Right ventricle myocardium superior (tissue), 1 donor: ENCODE results near the gene ESR2. TPM values are rescaled to one million over a fixed set of nuclear protein-coding genes. Genes with fewer than 3 reads are reported as not detected.
"Not testable (repeated sequence)": the region's sequence is repeated elsewhere in the genome, so short reads cannot be mapped to it uniquely, and the experiment has no call there.

Experiments used
- ATAC-seq: fragments of 200-7000 bp; cut with Tn5 transposase; one replicate; pipeline ENCODE4 v1.9.1; 2020; ENCODE audit warnings: mild to moderate bottlenecking; ENCODE audit not compliant: poor library complexity
- DNase-seq: peaks from one replicate; pipeline ENCODE4 v3.0.0-alpha.2; 2020
- intact Hi-C: fragments of 100-400 bp; cut with DNase I; formaldehyde crosslinking; loops from one replicate; pipeline ENCODE4 v1.11.2; 2022
- total RNA-seq: library from RNA; stranded (reverse); fragmentation: NEBNext Ultra II Directional; extraction: Animal tissue kit (Norgen Biotek cat#: 25700); gene quantifications from one replicate; pipeline ENCODE4 v1.2.1, GENCODE V29; 2021
- donor health status: DM: no; HTN: yes; CAD: no; lungs with severe emphysema.

The ESR2 gene
- total RNA-seq, 1 donor from 2014 or later: 0.86 TPM

GRCh38 chr14:64186231-64187129 lies 107.7 kb downstream of the ESR2 start:
- intact Hi-C loops: no loop called here
- DNase-seq: no peak
- no peak for ATAC-seq

- no peak for ATAC-seq
- intact Hi-C loops: no loop called here
- no peak for DNase-seq
Measured at GRCh38 chr14:64185184-64185583, 109.0 kb downstream of the ESR2 start.

- intact Hi-C loops: no loop called here
- ATAC-seq (no peak), DNase-seq (no peak)
Measured at GRCh38 chr14:64184103-64184729, 110.0 kb downstream of the ESR2 start.

DNA sequence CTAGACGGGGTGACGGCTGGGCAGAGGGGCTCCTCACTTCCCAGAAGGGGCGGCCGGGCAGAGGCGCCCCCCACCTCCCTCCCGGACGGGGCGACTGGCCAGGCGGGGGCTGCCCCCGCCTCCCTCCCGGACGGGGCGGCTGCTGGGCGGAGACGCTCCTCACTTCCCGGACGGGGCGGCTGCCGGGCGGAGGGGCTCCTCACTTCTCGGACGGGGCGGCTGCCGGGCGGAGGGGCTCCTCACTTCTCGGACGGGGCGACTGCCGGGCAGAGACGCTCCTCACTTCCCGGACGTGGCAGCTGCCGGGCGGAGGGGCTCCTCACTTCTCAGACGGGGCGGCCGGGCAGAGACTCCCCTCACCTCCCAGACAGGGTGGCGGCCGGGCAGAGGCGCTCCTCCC lies 111.3 kb downstream of the ESR2 start:
- ATAC-seq, intact Hi-C loops, DNase-seq: not testable (repeated sequence)

DNA sequence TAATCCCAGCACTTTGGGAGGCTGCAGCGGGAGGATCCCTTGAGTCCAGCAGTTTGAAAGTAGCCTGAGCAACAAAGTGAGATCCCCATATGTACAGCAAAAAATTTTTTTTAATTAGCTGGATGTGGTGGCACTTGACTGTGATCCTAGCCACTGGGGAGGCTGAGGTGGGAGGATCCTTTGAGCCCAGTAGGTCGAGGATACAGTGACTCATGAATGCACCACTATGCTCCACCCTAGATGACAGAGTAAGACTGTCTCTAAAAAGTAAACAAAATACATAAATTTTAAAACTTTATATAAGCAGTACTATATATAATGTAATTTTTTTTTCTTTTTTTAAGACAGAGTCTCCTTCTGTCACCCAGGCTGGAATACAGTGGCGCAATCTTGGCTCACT lies 115.4 kb downstream of the ESR2 start:
- intact Hi-C loops: no loop called here

GRCh38 chr14:64176330-64176729 lies 117.8 kb downstream of the ESR2 start:
- ATAC-seq (no peak), DNase-seq (no peak)
- intact Hi-C loops: no loop called here

More for the DNA sequence above, 115.4 kb downstream of the ESR2 start:
- ATAC-seq (no peak), DNase-seq (no peak)

- intact Hi-C loops: no loop called here
- DNase-seq (no peak), ATAC-seq (no peak)
Measured at GRCh38 chr14:64174922-64175782, 119.0 kb downstream of the ESR2 start.

DNA sequence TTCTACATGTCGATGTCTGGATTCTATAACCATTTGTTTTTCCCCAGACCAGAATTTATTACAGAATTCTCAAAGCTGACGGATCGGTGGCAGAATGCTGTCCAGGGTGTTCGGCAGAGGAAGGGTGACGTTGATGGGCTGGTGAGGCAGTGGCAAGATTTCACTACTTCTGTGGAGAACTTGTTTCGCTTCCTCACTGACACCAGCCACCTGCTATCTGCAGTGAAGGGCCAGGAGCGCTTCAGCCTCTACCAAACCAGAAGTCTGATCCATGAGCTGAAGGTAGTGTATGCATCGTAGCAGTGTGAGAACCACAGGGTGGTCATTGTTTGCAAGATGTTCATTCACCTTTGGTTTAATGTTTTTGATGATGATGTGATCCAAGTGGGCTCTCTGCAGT lies 124.0 kb downstream of the ESR2 start:
- no peak for ATAC-seq
- DNase-seq: no peak
- intact Hi-C loops: no loop called here

DNA sequence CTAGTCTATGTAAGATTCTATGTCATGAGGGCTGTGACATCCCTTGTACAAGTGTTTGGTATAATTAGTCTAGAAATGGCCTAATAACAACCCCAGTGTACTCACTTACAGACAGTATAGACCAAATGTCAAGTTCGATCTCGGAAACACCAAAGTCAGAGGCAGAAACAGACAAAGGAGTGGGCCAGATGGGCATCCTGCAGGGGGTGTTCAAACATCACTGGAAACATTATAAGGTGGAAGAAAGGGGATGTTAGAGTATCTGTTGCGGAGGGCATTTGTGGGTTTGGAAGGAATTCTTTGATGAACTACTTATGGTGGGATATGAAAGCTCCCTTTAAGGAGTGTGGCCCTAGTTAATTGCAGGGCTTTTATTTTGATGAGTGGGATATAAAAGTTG lies 134.6 kb downstream of the ESR2 start:
- no peak for DNase-seq
- intact Hi-C loops: loop anchor here (2.0 kb wide), 1 partner anchor 135 kb away; the partner anchor contains the start of gene ESR2
- ATAC-seq: no peak

- intact Hi-C loops: loop anchor here (2.0 kb wide), 1 partner anchor 136 kb away; the partner anchor contains the start of gene ESR2
- ATAC-seq (no peak), DNase-seq (no peak)
Measured at GRCh38 chr14:64158608-64159007, 135.6 kb downstream of the ESR2 start.

DNA sequence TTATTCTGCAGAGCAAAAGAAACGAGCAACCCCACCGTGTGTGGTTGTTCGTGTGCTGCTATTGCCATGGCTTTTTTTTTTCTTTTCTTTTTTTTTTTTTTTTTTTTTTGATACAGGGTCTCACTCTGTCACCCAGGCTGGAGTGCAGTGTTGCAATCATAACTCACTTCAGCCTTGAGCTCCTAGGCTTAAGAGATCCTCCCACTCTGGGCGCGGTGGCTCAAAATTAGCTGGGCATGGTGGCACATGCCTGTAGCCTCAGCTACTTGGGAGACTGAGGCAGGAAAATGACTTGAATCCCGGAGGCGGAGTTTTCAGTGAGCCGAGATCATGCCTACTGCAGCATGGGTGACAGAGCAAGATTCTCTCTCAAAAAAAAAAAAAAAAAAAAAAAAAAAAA lies 144.2 kb downstream of the ESR2 start:
- no peak for DNase-seq
- ATAC-seq: no peak
- intact Hi-C loops: no loop called here

DNA sequence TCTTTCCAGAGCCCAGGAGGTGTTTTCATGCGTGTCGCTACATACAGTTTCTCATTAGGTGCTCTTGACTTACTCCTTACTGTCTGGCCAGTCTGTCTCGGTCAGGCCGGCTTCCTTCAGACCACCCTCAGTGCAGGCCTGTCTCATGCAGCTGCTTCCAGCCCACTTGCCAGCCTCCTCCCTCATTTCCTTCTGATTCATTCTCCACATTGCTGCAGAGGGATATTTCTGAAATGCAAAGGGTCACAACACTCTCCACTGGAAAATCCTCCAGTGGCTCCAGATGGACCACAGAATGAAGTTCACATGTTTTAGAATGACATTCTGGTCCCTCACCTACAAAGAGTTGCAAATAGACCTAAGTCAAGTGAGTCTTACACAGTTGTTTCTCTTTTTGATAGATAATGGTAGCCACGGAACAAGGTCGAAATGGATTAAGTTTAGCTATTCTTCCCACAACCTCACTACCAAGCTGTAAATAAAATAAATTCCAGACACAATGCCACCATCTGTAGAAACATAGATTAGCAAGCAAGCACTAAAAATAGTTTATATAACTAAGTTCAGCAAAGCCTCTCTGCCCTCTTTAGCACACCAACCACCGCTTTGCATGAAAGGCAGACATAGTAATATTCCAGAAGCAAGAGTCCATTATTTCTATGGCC lies 146.9 kb downstream of the ESR2 start:
- no peak for ATAC-seq
- intact Hi-C loops: no loop called here

DNA sequence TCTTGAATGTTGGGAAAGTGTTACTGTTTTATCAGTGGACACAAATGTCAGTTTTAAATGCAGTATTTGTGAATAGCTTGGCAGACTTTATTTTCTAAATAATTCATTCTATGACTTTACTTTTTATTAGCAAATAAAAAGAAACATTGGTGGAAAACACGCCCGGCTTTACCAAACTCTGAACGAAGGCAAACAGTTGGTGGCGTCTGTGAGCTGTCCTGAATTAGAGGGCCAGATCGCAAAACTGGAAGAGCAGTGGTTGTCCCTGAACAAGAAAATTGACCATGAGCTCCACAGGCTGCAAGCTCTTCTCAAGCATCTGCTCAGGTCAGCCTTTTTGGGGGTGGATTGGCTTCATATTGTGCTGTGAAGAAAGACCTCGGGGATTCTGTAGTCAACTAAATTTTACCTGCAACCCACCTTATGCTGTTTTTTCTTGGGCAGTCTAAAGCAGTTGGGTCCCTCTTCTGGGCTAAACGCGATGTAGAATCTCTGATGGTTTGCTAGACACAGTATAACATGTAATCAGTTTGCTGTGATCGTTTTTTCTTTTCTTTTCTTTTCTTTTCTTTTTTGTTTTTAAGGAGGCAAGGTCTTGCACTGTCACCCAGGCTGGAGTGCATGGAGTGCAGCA lies 156.4 kb downstream of the ESR2 start:
- intact Hi-C loops: loop anchor here (10.0 kb wide), 1 partner anchor 167 kb away; no protein-coding TSS in a partner anchor
- ATAC-seq: no peak
- no peak for DNase-seq

More for the DNA sequence above, 146.9 kb downstream of the ESR2 start:
- no peak for DNase-seq

- ATAC-seq (no peak), DNase-seq (no peak)
- intact Hi-C loops: no loop called here
Measured at GRCh38 chr14:64126548-64126947, 167.6 kb downstream of the ESR2 start.

DNA sequence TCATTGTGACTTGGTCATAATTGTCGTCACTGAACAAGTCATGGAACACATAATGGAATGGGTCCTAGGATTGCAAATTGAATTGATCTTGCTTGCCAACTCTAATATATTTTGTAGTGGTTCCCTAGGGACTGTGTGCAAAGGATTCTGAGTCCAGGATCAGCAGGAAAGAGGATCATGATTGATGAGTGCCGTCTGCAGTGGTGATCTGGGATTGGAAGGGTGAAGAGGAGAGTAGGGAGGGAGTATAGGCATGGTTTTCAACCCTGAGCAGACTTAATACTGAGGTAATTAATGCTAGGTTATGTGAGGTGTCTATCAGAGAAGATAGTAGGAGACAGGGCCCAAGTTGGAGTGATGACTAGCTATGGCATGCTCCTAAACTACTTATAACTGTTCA lies 168.9 kb downstream of the ESR2 start:
- ATAC-seq: no peak
- no peak for DNase-seq
- intact Hi-C loops: no loop called here

DNA sequence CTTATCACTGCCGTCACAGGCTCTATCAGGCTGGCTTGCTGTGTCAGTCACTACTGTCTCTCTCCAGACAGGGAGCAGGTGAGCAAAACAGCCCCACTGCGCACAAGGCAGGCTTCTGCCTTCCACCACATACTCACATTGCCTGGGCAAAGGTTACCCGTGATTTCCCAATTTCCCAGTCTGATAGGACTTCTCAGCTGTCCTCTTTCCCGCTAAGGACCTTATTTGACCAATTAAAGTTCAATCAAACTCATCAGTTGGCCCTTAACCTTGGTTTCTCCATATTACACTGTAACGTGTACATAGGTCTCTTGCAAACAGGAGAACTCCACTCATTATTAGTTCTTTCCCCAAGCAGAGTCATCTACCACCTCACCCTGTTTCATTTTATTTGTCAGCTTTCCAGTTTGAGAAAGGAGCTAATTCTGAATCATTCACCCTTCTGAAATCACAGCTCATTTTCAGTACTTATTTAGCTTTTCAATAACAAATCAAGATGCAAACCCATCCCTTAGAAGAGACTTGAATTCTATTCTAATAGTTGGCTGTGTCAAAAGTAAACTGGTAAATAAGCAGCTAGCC lies 170.8 kb downstream of the ESR2 start:
- intact Hi-C loops: no loop called here
- ATAC-seq: no peak
- no peak for DNase-seq

- ATAC-seq (no peak), DNase-seq (no peak)
- intact Hi-C loops: no loop called here
Measured at GRCh38 chr14:64119980-64120379, 174.2 kb downstream of the ESR2 start.

GRCh38 chr14:64119500-64119899 lies 174.7 kb downstream of the ESR2 start:
- DNase-seq (no peak), ATAC-seq (no peak)
- intact Hi-C loops: no loop called here
